Brain pericyte (primary cell): ENCODE data around the gene ITIH4.
"Not testable (repeated sequence)": the region's sequence is repeated elsewhere in the genome, so short reads cannot be mapped to it uniquely, and the experiment has no call there.

Experiments
- DNase-seq: peaks from one replicate; pipeline ENCODE4 v3.0.0-alpha.2; 2012; ENCODE audit warnings: low read depth, low spot score

ITIH4 gene

GRCh38 chr3:52784021-52784621, 46.4 kb downstream of the ITIH4 start:
- DNase-seq = no peak

DNA sequence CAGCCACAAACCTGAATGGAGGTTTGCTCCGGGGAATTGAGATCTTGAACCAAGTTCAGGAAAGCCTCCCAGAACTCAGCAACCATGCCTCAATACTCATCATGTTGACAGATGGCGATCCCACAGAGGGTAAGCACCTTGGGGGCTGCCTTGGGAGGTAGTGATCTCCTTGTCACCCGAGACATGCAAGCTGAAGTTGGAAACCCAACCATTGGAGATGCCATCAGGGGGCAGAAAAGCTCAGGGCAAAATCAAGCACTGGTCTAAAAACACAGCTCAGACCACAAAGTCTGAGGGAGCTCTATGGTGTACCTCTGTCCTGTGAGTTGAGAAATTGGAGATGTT, 47.3 kb downstream of the ITIH4 start:
- DNase-seq = no peak

- no peak for DNase-seq
Observed at GRCh38 chr3:52782412-52783210, 47.9 kb downstream of the ITIH4 start.

DNA sequence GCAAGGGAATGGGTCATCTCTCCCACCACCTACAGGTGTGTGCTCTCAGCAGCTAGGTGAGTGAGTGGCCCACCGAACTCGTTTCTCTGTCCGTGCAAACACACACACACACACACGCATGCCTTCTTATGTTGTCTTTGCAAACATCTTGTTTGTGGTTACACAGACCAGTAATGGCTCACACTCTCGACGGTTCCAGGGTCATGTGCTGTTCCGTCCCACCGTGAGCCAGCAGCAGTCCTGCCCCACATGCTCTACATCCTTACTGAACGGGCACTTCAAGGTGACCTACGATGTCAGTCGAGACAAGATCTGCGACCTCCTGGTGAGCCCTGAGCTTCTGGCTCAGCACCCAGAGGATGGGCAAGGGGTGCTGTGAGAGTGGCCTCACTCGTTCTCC, 48.7 kb downstream of the ITIH4 start:
- DNase-seq = no peak

DNA sequence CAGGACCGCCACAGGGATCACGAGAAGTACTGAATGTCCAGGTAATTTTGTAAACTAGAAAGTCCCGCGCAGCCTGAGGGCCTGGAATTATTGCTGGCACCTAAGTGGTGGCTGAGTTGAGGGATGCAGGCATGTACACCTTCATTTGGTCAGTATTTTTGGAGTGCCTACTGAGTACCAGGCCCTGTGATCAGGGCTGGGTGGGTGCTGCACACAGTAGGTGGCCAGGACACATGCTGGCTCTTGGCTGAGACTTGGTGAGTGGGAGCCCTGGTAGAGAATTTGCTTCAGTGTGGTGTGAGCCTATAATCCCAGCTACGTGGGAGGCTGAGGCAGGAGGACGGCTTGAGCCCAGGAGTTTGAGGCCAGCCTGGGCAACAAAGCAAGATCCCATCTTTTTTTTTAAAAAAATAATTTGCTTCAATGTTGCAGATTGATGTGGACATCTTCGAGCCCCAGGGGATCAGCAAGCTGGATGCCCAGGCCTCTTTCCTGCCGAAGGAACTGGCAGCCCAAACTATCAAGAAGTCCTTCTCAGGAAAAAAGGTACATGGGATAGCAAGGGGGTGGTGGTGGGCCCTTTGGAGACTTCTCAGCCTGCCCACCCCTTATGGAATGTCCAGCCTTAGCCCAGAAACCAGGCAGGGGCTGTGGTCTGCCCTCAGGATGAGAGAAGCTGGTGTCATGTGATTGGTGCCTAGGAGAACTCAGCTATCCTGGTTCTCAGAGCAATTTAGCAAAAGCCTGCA, 50.5 kb downstream of the ITIH4 start:
- DNase-seq = no peak

DNA sequence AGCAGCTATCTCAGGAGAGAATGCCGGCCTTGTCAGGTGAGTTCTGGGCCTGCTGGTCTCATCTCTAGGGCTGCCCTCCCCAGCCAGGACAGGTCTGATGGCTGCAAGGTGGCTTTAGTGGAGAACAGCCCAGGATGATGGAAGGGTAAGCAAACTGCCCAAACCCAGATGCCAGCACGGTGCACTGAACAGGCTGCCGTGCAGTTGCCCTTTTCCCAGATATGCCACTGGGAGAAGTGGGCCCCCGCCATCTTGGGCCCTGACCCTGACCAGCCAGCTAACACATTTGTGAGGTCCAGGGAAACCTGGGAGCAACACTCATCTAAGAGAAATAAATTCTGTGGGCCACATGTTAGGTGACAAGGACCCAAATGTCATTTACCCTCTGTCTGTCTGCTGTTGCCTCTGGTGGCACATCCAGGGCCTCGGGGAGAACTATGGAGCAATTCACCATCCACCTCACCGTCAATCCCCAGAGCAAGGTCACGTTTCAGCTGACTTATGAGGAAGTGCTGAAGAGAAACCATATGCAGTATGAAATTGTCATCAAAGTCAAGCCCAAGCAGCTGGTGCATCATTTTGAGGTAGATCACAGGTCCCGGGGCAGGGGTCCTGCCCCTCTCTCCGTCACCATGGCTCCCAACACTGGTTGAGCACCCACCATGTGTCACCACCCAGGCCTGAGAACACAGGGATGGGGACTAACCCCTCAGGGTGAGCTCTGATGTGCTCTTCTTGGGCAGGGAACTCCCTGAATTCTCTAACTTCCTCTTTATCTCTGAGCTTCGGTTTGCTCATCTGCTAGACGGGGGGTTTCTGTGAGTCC, 51.2 kb downstream of the ITIH4 start:
- DNase-seq = no peak

DNA sequence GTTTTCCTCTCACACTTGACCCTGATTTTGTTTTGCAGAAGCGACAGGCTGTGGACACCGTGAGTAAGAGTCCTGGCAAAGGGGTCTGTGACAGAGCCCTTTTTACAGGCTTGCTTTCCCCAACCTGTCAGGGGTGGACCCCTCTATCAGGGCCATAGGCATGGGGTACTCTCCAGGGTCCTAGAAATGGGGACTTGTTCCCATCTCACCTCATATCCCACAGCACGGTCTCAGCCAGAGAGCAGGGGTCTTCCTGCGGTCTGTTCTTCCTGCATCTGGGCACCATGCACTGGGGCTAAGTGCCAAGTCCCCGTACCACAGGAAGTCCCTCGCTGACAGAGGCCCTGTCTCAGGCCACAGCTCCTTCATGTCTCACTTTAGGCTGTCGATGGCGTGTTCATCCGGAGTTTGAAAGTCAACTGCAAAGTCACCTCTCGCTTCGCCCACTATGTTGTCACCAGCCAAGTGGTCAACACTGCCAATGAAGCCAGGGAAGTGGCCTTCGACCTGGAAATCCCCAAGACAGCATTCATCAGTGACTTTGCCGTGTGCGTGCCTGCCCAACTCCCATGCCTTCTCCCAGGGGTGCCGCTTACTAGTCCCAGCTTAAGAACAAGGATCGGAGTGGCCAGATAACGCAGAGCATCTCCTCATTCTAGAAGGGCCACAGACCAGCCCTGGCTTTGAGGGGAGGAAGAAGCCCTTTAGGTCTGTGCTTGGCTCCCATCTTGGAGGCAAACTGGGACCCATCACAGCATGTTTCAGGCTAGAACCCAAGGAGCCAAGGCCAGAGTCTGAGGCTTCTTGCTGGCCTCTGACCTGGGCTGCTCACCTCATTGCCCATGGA, 52.3 kb downstream of the ITIH4 start:
- DNase-seq = no peak

DNA sequence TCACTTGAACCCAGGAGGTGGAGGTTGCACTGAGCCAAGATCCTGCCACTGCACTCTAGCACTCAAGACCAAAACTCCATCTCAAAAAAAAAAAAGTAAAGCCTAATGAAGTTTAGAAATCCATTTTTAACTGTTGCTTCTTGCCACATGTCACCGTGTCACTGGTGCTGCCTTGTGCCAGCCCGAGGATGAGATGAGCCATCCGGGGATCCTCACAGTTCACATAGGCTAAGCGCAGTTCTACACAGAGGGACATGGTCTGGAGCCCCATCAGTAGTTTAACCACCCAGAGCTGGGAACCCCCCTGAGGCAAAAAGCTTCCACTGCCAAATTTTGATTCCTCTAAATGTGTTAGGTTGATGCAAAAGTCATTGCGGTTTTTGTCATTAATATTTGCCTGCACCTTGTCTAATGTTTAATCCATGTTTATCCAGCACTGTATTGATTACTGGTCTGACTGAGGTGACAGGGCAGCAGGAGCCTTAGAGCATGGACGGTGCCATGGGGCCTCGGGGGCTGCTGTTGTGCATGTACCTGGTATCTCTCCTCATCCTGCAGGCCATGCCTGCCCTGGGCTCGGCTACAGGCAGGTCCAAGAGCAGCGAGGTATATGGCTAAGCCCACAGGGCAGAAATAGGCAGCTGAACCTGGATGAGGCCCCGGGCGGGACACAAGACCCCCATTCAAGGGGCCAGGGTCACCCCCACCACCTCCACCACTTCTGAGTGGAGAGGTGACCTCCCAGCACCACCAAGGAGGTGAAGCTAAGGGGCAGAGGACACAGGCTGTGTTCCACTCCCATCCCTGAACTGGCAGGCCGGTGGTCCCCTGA, 53.1 kb downstream of the ITIH4 start, which contains the start of gene ITIH1:
Gene ITIH1, plus strand, starts transcription at position 473 of the 832 bp plus-strand sequence. Its CDS starts 17 bp downstream, at position 490.
- no peak for DNase-seq

DNA sequence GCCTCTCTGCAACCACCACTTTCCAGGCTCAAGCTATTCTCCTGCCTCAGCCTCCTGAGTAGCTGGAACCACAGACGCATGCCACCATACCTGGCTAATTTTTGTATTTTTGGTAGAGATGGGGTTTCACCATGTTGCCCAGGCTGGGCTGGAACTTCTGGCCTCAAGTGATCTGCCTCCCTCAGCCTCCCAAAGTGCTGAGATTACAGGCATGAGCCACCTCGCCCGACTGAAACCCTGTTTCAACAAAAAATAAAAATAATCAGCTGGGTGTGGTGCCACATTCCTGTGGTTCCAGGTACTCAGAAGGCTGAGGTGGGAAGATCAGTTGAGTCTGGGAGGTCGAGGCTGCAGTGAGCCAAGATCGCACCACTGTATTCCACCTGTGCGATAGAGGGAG, 54.0 kb downstream of the ITIH4 start:
- DNase-seq = not testable (repeated sequence)

GRCh38 chr3:52775877-52776276, 54.6 kb downstream of the ITIH4 start:
- DNase-seq = no peak

GRCh38 chr3:52774901-52775864, 55.3 kb downstream of the ITIH4 start:
- no peak for DNase-seq

DNA sequence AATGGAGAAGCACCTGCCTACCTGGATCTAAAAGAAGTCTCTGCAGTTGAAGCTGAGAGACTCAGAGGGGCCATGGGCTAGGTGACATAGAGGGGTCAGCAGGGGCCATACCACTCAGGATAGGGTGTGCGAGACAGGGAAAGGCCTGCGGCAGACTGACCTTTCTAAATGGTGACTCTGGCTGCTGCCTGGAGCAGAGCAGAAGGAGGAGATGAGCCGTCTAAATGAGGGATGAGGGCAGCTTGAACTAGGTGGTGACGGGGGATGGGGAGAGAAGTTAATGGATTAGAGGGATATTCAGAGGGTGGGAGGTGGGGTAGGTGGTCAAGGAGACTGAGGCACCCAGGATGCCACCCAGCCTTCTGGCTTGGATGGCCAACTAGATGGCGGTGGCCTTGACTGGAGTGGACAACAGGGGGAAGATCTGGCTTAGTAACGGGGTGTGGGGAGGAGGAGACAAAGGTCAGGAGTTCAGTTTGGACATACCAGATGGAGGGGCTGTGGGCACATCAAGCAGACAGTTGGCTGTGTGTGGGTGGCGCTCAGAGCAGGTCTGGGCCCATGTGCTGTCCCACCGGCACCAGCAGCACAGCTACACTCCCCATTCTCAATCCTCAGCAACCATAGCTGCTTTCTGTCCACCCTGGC, 56.3 kb downstream of the ITIH4 start:
- DNase-seq = no peak

- DNase-seq = no peak
Observed at GRCh38 chr3:52773361-52774065, 57.0 kb downstream of the ITIH4 start.

DNA sequence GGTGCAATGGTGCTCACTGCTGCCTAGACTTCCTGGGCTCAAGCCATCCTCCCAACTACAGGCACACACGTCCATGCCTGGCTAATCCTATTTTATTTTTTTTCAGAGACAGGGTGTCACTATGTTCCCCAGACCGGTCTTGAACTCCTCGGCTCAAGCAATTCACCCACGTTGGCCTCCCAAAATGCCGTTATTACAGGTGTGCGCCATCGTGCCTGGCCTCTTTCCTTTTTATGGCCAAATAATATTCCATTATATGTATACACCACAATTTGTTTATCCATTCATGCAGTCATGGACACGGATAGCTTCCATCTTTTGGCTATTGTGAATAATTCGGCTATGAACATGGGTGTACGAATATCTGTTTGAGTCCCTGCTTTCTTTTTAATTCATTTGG, 58.8 kb downstream of the ITIH4 start:
- no peak for DNase-seq

DNA sequence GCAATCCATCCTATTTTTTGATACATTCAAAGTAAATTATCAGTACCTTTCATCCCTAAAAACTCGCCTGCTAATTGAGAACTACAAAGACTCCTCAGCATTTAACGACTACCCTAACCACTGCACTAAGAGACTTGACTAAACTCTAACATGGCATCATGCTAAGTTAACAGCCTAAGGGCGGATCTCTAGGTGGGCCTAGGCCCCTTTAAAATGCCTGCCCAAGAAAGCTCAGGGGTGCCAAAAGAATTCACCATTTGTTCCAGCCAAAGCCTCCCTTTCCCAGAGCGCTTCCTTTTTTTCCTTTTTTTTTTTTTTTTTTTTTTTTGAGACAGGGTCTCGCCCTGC, 59.2 kb downstream of the ITIH4 start:
- DNase-seq = no peak

DNA sequence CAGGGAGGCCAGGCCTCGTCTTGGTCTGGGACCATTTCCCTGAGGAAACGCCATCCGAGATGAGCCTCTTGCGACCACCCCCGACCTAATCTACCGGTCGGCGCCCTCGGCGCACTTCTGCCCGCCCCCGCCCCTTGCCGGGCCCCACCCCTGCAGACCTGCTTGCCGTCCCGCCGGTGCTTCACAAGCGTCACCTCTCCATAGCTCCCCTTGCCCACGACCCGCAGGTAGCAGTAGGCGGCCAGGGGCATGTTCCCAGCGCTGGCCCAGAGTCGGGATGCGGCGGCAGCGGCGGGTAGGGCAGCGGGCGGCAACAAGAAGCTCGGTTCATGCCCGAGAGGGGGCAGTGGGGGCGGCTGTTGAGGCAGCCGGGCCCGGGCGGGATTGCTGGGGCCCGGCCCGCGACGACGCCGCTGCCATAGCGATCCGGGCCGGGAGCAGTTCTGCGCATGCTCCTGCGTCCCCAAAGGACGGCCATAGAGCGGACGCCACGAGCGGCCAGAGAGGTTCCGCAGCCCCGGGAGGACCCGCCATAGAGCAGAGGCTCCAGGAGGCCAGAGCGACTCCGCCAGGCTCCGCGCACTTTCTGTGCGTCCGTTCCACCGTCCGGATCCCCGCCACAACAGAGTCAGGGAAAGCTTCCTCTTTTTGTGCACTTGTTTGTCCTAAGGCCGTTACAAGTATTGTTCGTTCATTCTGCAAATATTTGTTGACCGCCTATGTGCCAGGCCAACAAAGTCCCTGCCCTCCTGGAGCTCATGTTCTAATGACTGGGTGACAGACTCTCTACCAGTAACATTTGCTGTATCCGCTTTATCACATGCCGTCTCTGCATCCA, 59.8 kb downstream of the ITIH4 start, which contains the start of gene NEK4:
Gene NEK4, minus strand, starts transcription at position 445 of the 838 bp plus-strand sequence. Its CDS starts 194 bp downstream, at position 251.
- peak; percentile 41 for DNase-seq
